ENCODE data around the gene CISD2. TPM values are rescaled to one million over a fixed set of nuclear protein-coding genes. Genes with fewer than 3 reads are reported as not detected.
"Not testable (repeated sequence)": the region's sequence is repeated elsewhere in the genome, so short reads cannot be mapped to it uniquely, and the experiment has no call there.

Gene CISD2
- total RNA-seq, 1 donor from 2014 or later = 22.2 TPM

GRCh38 chr4:102881343-102881742 is 12.6 kb downstream of the CISD2 start:
- TF ChIP-seq CTCF (IDR thresholded peaks at IDR 0.05; ENCODE audit: unreplicated experiment) = no peak
- no peaks in the 10 kb centered on the region for H3K4me1 Mint-ChIP-seq
- H3K9me3 Mint-ChIP-seq = peaks cover 9% of the 10 kb centered on the region
- no peak for DNase-seq (ENCODE audit: low spot score in 2 of 2, unreplicated experiment in 2 of 2)
- H3K27ac Mint-ChIP-seq = no peak overlapping the region
- H3K36me3 Mint-ChIP-seq = peaks cover 23% of the 10 kb centered on the region
- no peaks in the 10 kb centered on the region for H3K27me3 Mint-ChIP-seq (ENCODE audit: low read depth)
- no peak overlapping the region for H3K4me3 Mint-ChIP-seq

GRCh38 chr4:102883278-102883677 is 14.5 kb downstream of the CISD2 start:
- Mint-ChIP-seq H3K9me3 (peaks cover 3% of the 10 kb centered on the region), H3K27me3 (ENCODE audit: low read depth) (no peaks in the 10 kb centered on the region), H3K27ac (no peak overlapping the region), H3K4me1 (no peaks in the 10 kb centered on the region), H3K4me3 (no peak overlapping the region), H3K36me3 (peaks cover 13% of the 10 kb centered on the region)
- TF ChIP-seq CTCF (IDR thresholded peaks at IDR 0.05; ENCODE audit: unreplicated experiment) = no peak
- no peak for DNase-seq (ENCODE audit: low spot score in 2 of 2, unreplicated experiment in 2 of 2)

GRCh38 chr4:102888570-102888969 is 19.8 kb downstream of the CISD2 start:
- H3K27me3 Mint-ChIP-seq (ENCODE audit: low read depth); DNase-seq (ENCODE audit: low spot score in 2 of 2, unreplicated experiment in 2 of 2); H3K9me3 Mint-ChIP-seq; H3K36me3 Mint-ChIP-seq; H3K27ac Mint-ChIP-seq; H3K4me3 Mint-ChIP-seq; H3K4me1 Mint-ChIP-seq: not testable (repeated sequence)

- not testable (repeated sequence) for H3K27ac Mint-ChIP-seq; H3K36me3 Mint-ChIP-seq; H3K9me3 Mint-ChIP-seq; H3K27me3 Mint-ChIP-seq (ENCODE audit: low read depth); DNase-seq (ENCODE audit: low spot score in 2 of 2, unreplicated experiment in 2 of 2); H3K4me3 Mint-ChIP-seq; H3K4me1 Mint-ChIP-seq
Observed at GRCh38 chr4:102889866-102890265, 21.1 kb downstream of the CISD2 start.

GRCh38 chr4:102896547-102896946 is 27.8 kb downstream of the CISD2 start:
- H3K4me1 Mint-ChIP-seq; DNase-seq (ENCODE audit: low spot score in 2 of 2, unreplicated experiment in 2 of 2); H3K27ac Mint-ChIP-seq; H3K36me3 Mint-ChIP-seq; H3K27me3 Mint-ChIP-seq (ENCODE audit: low read depth); H3K4me3 Mint-ChIP-seq; H3K9me3 Mint-ChIP-seq: not testable (repeated sequence)

- H3K4me3 Mint-ChIP-seq; H3K9me3 Mint-ChIP-seq; H3K4me1 Mint-ChIP-seq; H3K27me3 Mint-ChIP-seq (ENCODE audit: low read depth); H3K27ac Mint-ChIP-seq; H3K36me3 Mint-ChIP-seq; DNase-seq (ENCODE audit: low spot score in 2 of 2, unreplicated experiment in 2 of 2): not testable (repeated sequence)
Observed at GRCh38 chr4:102897610-102898009, 28.8 kb downstream of the CISD2 start.

GRCh38 chr4:102901804-102902203 is 33.0 kb downstream of the CISD2 start:
- H3K36me3 Mint-ChIP-seq = no peaks in the 10 kb centered on the region
- no peak overlapping the region for H3K27ac Mint-ChIP-seq
- no peaks in the 10 kb centered on the region for H3K27me3 Mint-ChIP-seq (ENCODE audit: low read depth)
- DNase-seq (ENCODE audit: low spot score in 2 of 2, unreplicated experiment in 2 of 2) = no peak
- H3K9me3 Mint-ChIP-seq = no peaks in the 10 kb centered on the region
- no peaks in the 10 kb centered on the region for H3K4me1 Mint-ChIP-seq
- TF ChIP-seq CTCF (IDR thresholded peaks at IDR 0.05; ENCODE audit: unreplicated experiment) = no peak
- no peak overlapping the region for H3K4me3 Mint-ChIP-seq

GRCh38 chr4:102918859-102919258 is 50.1 kb downstream of the CISD2 start:
- H3K27me3 Mint-ChIP-seq (ENCODE audit: low read depth) = peaks cover 4% of the 10 kb centered on the region
- TF ChIP-seq CTCF (IDR thresholded peaks at IDR 0.05; ENCODE audit: unreplicated experiment) = no peak
- H3K36me3 Mint-ChIP-seq = peaks cover 13% of the 10 kb centered on the region
- H3K4me1 Mint-ChIP-seq = no peaks in the 10 kb centered on the region
- DNase-seq (ENCODE audit: low spot score in 2 of 2, unreplicated experiment in 2 of 2) = no peak
- no peak overlapping the region for H3K27ac Mint-ChIP-seq
- H3K9me3 Mint-ChIP-seq = peaks cover 59% of the 10 kb centered on the region
- no peak overlapping the region for H3K4me3 Mint-ChIP-seq

- H3K4me1 Mint-ChIP-seq; H3K27ac Mint-ChIP-seq; DNase-seq (ENCODE audit: low spot score in 2 of 2, unreplicated experiment in 2 of 2); H3K27me3 Mint-ChIP-seq (ENCODE audit: low read depth); H3K36me3 Mint-ChIP-seq; H3K4me3 Mint-ChIP-seq: not testable (repeated sequence)
- H3K9me3 Mint-ChIP-seq = peaks cover 58% of the 10 kb centered on the region
Observed at GRCh38 chr4:102919697-102920096, 50.9 kb downstream of the CISD2 start.
